CD4-positive, alpha-beta T cell treated with Interleukin-4 for 1 hour (primary cell): ENCODE results near the gene TGM2.

Experiments used
- DNase-seq, 2 donors: peaks; one replicate each; pipeline ENCODE4 v3.0.0-alpha.2; 2020 to 2022

The TGM2 gene

DNA sequence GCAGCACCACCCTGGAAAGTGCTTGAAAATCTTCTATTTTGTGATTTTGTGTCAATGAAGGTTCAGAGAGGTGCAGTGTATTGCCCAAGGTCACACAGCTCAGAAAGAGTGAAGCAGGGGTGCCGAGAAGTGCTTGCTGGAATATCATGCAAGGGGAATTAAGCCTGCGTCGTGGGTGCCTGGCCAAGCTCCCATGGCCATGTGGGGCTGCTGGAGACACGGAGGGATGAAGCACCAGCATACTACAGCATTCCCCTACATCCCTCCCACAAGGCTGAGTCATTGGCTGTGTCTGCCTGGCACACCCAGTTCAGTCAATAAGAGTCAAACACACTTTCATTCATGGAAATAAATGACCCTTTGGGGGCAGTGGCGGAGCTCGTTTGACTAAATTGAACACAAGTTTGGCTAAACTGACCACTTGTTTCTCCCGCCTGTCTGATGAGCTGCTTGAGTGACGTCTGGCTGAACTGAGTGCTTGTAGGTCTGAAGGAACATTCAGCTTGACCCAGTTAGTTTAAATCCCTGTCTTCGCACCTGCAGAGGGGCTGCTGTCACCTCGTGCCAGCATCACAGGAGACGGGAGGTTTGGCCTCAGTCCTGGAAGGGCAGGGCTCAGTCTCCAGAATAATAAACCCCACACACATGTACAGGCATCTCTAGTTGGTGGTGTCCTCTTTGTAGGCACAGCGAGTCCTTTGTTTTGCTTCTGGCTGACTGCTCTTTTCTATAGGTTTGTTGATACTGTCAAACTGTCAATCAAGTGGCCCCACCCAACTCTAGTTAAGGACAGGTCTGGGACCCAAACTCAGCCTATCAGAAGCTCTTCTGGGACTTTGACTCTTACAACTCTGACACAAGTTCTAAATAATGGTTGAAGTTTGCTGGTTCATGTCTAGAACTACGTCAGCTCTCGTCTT, 8.4 kb upstream of the TGM2 start:
- DNase-seq = no peak

DNA sequence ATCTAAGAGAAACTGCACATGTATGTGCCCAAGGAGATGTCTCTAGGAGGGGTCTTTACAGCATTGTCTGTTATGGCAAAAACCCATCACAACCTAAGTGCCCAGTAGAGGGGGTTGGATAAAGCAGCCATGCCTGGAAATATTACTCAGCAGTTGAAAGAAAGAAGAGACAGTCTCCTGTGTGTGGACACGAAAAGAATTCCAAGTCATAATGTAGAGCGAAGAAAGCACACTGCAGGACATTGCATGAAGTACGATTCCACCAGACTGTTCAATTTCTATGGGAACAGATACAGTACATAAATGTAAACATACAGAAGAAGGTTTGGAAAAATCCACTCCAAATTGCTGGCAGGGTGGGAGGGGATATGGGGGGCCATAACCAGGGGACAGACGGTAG, 7.3 kb upstream of the TGM2 start:
- no peak for DNase-seq

DNA sequence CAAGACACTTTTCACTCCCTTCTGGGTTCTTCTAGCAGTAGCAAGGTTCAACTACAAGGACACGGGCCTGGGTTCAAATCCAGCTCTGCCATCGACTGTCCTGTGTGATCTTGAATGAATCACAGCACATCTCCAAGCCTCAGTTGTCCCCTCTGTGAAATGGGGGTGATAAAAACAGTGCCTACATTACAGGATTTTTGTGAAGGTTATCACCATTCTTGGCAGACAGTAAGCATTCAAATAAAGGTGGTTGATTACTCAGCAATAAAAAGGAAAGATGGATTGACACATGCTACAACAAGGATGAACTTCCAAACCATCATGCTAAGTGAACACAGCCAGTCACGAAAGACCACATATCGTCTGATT, 6.6 kb upstream of the TGM2 start:
- DNase-seq = no peak

DNA sequence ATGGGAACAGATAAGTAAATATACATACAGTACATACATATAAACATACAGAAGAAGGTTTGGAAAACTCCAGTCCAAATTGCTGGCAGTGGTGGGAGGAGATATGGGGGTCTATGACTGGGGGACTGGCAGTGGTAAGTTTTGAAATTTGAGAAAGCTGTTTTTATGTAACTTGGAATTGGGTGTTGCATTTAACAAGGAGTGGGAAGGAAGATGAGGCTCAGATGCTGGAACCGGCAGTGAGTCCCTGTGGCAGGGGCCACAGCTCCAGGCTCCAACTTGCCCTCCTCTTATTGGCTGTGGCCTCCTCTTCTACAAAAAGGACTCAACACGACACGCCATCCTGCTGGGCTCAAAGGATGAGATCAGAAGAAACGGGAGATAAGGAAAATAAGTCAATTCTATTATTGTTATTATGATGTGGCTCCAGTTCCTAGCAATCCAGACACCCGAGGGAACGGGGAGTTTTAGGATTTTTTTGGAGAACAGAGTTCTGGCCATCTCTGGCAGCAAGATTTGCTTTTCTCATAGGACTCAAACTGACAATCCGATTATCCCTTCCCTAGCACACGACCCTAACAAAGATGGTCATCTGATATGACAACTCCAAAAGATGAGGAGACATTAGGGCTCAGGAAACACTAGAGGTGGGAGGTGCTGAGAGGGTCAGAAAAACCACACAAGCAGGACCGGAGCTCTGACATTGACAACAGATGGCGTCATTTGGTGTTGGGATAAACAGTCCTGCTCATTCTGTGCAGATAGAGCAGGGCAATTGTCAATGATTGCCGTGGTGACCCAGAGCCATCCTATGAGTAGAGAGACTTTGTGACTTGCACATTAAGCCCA, 6.0 kb upstream of the TGM2 start:
- no peak for DNase-seq

DNA sequence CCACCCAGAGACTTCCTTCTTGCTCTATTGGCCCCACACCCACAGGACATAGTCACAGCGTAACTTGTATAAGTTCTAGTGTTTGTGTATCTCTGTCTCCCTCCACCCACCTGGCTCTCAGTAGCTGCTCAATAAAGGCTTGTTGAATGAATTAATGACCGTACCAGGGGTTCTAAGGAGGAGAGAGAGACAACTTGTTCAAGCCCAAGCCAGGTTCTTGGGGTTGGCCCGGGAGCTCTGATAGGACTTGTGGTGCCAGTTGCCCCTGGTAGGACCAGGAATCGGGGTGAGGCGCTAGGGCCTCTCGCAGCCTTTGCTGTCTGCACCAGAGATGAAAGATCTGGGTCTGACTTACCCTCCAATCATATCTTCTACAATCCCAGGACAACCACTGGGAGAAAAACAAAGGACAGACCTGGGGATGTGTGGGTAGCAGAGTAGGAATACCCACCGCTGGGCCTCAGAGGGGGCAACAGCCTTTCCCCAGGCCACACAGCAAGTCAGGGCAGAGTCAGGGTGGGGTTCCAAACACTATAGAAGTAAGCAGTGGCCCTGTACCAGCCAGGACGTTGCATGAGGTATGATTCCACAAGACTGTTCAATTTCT, 5.3 kb upstream of the TGM2 start:
- DNase-seq = no peak

DNA sequence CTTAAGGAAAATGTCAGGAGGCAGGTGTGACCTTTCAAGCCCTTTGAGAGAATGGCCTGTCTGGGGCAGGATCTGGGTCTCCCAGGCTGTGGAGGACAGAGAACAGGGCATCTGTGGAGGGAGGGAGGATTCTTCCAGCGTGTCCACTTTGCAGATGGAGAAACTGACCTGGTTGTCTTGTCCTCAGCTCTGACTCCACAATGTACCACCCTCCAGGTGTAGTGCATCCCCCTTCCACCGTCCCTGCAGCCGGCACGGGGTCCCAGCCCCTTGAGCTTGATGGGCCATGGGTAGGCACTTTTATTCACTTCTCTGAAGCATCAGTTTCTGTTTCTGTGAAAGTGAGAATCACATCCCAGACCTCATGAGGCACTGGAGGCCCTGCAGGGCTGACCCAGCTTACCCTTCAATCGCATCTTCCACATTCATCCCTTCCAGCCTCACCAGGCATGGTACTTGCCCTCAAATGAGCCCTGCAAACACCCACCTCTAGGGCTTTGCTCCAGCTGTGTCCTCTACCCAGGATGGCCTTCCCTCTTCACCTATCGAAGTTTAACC, 4.6 kb upstream of the TGM2 start:
- no peak for DNase-seq

DNA sequence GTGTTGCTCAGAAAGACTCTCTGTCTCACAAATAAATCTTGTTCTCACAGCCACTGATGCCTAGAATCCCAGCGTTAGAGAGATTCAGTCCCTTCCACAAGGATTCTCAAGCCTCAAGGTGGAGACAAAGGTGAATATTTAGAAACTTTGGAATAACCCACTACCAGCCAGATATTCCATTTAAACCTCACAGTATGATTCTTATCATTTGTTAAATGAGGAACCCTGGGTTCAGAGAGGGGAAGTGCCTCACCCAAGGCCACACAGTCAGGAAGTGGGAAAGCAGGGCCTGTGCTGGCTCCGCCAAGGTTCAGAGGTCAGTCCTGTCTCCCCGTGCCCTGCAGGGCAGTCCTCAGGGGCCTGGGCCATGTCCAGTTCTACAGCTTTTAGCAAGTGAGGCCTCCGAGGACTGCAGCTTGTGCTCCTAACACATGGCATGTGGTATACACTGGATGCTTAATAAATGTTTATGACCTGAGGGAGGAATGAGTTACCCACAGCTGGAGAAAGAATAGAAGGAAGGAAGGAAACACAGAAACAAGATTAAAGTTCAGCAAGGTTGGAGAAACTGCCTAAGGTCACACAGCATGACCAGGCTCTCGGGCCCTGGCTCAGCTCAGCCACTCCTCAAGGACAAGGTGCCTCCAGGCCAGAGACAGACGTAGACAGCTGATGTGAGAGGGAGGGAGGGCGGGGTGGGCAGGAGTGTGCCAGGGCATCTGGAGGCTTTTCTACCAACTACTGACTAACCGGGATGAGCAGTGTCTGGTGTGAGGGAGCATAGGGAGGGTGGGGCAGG, 3.9 kb upstream of the TGM2 start:
- peak; percentile 16 to 69 for DNase-seq

DNA sequence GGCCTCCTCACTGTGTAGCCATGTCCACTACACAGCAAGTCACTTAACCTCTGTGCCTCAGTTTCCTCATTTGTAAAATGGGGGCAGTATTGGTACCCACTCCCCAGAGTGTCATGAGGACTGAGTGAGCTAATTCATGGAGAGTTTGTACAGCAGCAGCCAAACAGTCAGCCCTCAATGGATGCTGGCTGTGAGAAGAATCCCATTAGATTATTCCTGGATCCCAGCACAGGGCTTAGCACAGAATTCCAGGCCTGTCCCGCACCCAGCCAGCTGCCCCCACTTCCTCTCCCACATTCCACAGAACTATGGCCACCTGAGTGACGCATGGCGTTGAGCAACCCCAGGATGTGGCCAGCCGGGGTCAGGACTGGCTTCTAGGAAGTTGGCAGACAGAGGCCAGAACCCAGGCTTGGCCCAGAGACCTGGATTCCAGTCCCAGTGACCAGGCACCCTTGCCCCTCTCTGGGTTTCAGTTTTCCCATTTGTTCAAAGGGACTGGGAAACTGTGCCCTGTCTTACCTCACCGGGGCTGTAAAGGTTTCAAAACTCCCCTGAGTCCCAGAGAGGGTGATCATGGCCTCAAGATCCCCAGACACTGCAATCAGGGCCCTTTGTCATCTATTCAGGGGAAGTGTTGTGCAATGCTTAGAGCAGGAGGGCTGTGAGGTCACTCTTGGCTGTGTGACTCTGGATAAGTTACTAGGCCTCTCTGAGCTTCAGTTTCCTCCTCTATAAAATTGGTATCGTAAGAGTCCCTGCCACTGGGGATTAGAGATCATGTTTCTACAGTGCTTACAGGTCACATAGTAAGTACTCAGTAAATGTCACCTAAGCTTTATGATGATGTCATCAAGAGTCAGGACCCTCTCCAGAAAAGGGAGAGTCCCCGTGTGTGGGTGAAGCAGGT, 3.0 kb upstream of the TGM2 start:
- peak; percentile 23 to 74 for DNase-seq

DNA sequence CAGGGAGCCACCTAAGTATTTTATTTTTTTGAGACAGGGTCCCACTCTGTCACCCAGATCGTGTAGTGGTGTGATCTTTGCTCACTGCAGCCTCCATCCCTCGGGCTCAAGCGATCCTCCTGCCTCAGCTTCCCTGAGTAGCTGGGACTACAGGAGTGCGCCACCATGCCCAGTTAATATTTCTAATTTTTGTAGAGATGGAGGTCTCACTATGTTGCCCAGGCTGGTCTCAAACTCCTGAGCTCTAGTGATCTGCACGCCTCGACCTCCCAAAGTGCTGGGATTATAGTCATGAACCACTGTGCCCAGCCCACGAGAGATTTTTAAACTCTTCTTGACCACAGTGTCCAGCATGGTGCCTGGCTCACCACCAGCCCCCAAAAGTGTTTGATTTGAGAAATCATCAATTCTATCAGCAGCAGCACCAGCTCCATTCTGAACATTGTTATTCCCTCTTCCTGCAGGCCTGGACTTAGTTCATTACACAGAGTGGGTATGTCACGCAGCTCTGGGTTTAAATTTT, 2.3 kb upstream of the TGM2 start:
- DNase-seq = no peak

DNA sequence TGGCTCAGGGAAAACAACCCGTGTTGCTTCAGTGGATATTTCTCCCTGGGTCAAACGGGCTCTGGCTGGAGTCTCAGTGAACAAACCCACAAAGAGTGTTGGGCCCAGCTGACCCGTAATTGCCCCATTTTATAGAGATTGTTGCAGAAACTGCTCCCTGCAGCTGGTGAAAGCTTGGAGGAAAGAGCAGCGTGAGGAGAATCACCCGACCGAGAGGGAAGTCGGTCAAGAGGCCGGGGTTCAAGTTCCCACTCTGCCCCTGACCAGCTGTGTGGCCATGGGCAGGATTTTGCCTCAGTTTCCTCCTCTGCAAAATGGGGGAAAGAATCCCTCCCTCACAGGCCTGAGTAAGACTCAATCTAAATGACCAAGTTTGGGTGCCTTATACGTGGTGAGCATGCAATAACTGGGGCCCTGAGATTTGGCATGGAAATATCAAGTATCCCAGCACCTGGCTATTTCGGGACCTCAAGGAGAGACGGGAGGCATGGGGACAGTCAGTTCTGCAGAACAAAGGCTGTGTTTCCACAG, 1.7 kb upstream of the TGM2 start:
- DNase-seq = no peak

DNA sequence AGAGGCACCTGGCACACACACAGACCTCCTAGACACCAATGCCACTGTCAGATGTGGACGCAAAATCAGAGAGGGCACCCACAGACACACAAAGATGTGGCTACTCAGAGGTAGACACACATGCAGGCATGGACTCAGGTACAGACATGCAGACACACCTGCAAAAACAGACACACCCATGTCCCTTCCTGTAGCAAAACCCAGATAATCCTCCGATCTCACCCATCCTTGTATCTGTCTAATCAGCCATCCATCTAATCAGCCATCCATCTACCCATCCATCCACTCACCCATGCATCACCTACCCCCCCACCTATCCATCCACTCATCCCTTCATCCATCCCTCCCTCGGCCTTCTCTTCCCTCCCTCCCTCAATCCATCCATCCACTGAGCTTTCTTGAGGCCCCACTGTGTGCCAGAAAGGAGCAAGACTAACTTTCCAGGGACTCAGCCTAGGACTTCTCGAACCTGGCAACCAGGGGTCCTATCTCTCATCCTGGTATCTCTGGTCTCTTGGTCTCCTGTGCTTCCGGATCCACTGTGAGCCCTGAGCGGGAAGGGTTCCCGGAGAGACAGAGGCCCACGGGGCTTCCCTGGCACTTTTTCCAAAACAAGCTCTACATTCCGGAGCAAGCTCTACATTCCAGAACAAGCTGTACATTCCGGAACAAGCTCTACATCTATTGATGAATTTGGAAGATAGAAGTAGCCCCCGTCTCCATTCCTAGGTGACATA, 1.1 kb upstream of the TGM2 start:
- DNase-seq = no peak

DNA sequence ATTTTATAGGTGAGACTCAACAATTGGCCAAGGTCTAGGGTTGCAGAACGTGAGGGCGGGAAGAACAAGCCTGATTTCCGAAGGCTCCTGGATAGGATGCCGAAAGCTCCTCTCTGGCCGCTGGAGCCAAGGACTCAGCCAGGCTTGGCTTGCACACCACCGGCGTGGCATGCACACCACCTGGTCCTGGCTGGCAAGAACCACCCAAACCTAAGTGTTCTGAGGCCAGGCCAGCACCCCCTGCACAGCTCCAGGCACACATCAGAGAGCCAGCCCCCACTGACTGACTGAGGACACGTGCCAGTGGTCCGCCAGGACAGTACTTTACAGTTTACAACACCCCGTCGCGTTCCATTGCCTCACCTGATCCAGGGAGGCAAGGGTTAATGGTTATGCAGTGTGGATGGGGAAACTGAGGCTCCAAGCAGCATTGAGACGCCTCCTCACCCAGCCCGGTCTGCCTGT, 414 bp downstream of the TGM2 start:
- DNase-seq = no peak

DNA sequence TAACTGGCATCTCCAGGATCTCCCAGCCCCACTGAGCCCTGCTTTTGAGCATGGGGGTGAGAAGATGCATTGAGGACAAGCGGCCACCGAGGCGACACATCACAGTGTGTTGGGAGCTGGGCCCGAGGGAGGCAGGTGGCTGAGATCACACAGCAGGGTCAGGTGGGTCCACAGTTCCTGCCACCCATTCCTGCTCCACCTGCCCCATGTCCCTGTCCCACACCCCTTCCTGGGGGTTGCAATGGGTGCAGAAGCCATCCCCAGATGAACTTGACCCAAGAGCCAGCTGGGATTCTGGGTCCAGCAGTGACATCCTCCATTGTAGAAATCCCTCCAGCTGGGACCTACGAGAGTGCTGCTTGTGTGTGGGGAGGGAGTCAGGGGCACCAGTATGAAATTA, 1.0 kb downstream of the TGM2 start:
- no peak for DNase-seq

DNA sequence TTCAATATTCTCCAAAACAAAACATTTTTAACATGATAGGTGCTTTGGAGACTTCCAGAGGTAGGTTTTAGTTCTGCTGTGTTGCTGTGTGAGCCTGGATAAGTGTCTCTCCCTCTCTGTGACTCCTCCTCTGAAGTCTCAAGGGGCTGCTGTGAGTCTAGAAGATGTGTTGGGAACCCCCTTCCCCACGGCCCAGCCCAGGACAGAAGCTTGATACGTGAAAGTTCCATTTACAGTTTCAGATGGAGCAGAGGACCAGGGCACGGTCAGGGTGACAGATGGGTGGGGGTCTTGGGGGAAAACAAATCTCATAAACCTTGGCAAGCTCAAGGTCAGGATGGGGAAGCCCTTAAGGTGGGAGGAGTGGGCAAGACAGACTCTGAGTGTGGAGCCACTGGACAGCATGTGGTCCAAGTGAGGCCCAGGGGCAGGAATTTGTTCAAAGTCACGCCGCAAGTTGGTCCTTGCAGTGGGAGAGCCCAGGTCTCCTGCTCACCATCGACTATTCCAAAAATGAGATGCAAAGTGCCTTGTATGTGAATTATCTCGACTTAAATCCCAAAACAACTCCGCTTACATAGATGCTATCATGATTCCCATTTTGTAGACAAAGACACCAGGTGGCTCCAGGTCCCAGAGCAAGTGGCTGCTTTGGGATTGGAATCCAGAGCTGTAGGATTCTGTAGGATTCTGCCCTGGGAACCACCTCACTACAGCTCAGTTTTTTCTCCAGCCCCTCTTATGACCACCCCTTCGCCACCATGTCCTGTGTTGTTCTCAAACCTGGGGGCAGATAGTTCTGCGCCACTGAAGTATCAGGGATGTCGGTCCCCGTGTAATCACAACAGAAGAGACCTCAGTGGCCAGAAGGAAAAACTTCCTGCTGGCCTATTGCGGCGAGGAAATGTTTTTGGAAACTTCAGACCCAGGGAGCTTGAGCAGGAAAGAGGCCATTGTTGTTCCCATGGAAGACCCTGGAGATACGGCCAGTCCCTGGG, 1.9 kb downstream of the TGM2 start:
- no peak for DNase-seq

DNA sequence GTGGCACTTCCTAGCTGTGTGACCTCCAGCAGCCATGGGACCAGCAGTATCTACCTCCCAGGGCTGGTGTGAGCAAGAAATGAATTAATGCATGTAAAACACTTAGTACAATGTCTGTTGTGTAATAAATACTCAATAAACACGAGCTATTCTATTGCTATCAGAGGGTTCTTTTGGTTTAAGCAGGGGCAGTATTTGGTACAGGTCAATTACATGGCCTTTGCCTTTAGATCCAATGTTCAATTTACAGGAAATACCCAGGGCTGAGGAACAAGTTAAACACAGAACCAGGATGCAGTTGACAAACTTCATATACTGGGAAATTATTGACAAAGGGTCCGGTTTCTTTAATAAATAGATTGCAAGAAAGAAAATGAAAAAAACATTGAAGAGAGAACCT, 2.9 kb downstream of the TGM2 start:
- no peak for DNase-seq

DNA sequence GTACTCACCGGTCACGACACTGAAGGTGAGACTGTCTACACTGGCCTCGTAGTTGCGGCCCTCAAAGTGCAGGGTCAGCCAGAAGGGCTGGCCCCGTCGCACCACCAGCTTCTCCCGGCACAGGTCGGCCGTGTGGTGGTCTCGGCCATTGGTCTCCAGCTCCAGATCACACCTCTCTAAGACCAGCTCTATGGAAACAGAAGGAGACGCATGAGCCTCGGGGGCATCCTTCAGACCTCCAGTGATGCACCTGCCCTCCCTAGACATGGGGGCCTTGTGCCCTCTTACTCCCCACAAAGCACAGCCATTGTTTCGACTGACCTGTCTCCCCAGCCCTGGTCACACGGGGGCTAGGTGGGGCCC, 3.7 kb downstream of the TGM2 start:
- DNase-seq = no peak

DNA sequence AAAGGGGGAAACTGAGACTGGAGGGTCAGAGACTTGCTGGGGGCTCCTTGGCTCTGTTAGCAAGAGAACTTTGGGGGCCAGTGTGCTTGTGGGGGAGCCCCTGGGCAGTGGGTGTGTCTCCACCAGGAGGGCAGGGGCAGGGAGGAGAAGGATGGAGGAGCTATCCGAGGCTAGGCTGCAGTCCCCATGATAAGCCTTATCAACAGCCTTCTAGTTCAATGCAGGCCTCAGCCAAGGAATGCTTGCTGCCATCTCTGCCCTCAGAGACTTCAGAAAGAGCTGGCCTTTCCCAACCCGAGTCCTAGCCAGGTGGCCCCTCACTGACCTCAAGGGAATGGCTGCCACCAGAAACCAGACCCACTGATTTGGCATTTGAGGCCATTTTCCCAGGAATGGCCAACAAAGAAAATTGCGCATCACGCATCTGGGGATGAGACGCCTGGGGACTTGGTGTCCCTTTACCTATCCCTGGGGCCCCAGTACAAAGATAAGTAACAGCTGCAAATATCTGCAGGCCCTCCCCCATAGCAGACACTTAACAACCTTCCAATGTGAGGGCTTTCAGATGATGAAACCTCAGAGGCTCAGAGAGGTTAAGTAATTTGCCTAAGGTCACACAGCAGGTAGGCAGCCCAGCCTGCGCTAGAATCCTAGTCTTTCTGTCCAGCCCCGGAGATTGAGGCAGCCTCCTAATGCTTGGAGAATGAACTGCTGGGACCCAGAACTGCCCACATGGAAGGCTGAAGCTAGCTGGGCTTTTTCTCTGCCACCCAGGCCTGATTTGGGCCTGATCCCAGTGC, 4.9 kb downstream of the TGM2 start:
- no peak for DNase-seq

DNA sequence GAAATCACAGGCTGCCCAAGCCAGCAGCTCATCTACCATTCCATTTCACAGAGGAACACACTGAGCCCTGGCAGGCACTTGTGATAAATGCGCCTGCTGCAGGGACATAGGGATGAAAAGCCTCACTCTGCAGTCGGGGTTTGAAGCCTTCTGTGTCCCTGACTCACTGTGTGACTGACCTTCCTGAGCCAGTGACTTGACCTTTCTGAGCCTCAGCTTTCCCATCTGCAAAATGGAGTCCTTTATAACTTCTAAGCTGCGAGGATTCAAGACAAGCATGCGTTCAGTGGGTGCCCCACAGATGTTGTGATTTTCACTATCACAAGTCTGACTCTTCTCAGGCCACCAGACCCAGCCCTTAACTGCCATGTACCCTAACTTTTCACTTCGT, 5.5 kb downstream of the TGM2 start:
- DNase-seq = no peak
